SK-N-SH (cell line): Measurements from ENCODE around the gene SRGAP1.

Experiments
- TF ChIP-seq, protein P1 (sequence below): fragments of 200-600 bp; sonication (generic); IDR thresholded peaks from 2 replicates; pipeline ENCODE4 v1.6.1; 2017; ENCODE audit warnings: antibody characterized with exemption, mild to moderate bottlenecking, moderate library complexity
- TF ChIP-seq, protein P2 (sequence below): IDR thresholded peaks from 2 replicates; pipeline ENCODE4 v1.6.1; 2012; ENCODE audit warnings: mild to moderate bottlenecking, low read depth, low read length, moderate library complexity
- TF ChIP-seq, protein P3 (sequence below): fragments of 150-350 bp; IDR thresholded peaks from 2 replicates; pipeline ENCODE4 v1.6.1; 2017; ENCODE audit warnings: antibody characterized with exemption, low read length, low read depth, borderline replicate concordance
- TF ChIP-seq, protein P4 (sequence below): IDR thresholded peaks from 2 replicates; pipeline ENCODE4; 2012

DNA sequence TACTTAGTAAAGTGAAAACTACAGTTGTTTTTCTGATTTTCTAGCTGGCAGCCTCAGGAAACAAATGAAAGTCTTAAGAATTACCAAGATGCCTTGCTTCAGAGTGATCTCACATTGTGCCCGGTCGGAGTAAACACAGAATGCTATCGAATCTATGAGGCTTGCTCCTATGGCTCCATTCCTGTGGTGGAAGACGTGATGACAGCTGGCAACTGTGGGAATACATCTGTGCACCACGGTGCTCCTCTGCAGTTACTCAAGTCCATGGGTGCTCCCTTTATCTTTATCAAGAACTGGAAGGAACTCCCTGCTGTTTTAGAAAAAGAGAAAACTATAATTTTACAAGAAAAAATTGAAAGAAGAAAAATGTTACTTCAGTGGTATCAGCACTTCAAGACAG is 35.9 kb upstream of the SRGAP1 start:
- TF ChIP-seq, protein P1, sequence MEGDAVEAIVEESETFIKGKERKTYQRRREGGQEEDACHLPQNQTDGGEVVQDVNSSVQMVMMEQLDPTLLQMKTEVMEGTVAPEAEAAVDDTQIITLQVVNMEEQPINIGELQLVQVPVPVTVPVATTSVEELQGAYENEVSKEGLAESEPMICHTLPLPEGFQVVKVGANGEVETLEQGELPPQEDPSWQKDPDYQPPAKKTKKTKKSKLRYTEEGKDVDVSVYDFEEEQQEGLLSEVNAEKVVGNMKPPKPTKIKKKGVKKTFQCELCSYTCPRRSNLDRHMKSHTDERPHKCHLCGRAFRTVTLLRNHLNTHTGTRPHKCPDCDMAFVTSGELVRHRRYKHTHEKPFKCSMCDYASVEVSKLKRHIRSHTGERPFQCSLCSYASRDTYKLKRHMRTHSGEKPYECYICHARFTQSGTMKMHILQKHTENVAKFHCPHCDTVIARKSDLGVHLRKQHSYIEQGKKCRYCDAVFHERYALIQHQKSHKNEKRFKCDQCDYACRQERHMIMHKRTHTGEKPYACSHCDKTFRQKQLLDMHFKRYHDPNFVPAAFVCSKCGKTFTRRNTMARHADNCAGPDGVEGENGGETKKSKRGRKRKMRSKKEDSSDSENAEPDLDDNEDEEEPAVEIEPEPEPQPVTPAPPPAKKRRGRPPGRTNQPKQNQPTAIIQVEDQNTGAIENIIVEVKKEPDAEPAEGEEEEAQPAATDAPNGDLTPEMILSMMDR = no peak
- TF ChIP-seq, protein P2, sequence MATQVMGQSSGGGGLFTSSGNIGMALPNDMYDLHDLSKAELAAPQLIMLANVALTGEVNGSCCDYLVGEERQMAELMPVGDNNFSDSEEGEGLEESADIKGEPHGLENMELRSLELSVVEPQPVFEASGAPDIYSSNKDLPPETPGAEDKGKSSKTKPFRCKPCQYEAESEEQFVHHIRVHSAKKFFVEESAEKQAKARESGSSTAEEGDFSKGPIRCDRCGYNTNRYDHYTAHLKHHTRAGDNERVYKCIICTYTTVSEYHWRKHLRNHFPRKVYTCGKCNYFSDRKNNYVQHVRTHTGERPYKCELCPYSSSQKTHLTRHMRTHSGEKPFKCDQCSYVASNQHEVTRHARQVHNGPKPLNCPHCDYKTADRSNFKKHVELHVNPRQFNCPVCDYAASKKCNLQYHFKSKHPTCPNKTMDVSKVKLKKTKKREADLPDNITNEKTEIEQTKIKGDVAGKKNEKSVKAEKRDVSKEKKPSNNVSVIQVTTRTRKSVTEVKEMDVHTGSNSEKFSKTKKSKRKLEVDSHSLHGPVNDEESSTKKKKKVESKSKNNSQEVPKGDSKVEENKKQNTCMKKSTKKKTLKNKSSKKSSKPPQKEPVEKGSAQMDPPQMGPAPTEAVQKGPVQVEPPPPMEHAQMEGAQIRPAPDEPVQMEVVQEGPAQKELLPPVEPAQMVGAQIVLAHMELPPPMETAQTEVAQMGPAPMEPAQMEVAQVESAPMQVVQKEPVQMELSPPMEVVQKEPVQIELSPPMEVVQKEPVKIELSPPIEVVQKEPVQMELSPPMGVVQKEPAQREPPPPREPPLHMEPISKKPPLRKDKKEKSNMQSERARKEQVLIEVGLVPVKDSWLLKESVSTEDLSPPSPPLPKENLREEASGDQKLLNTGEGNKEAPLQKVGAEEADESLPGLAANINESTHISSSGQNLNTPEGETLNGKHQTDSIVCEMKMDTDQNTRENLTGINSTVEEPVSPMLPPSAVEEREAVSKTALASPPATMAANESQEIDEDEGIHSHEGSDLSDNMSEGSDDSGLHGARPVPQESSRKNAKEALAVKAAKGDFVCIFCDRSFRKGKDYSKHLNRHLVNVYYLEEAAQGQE = no peak
- TF ChIP-seq, protein P3, sequence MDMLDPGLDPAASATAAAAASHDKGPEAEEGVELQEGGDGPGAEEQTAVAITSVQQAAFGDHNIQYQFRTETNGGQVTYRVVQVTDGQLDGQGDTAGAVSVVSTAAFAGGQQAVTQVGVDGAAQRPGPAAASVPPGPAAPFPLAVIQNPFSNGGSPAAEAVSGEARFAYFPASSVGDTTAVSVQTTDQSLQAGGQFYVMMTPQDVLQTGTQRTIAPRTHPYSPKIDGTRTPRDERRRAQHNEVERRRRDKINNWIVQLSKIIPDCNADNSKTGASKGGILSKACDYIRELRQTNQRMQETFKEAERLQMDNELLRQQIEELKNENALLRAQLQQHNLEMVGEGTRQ = no peak
- TF ChIP-seq, protein P4, sequence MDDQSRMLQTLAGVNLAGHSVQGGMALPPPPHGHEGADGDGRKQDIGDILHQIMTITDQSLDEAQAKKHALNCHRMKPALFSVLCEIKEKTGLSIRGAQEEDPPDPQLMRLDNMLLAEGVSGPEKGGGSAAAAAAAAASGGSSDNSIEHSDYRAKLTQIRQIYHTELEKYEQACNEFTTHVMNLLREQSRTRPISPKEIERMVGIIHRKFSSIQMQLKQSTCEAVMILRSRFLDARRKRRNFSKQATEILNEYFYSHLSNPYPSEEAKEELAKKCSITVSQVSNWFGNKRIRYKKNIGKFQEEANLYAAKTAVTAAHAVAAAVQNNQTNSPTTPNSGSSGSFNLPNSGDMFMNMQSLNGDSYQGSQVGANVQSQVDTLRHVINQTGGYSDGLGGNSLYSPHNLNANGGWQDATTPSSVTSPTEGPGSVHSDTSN = no peak
